NCI-H146 treated with DMSO at 0.1 percent for 48 hours (cell line): Measurements from ENCODE around the gene ABLIM2.

Experiments
- DNase-seq: peaks from one replicate; lab custom pipeline; 2025; ENCODE audit not compliant: unreplicated experiment; lab: John Stamatoyannopoulos, UW

The ABLIM2 gene

GRCh38 chr4:8194306-8195242 lies 36.0 kb upstream of the ABLIM2 start:
- no peak for DNase-seq

- no peak for DNase-seq
Observed at GRCh38 chr4:8192748-8193738, 34.4 kb upstream of the ABLIM2 start.

- DNase-seq, result no peak
Observed at GRCh38 chr4:8191136-8191747, 32.6 kb upstream of the ABLIM2 start.

GRCh38 chr4:8189551-8190466 lies 31.2 kb upstream of the ABLIM2 start:
- no peak for DNase-seq

- DNase-seq, result no peak
Observed at GRCh38 chr4:8188743-8189550, 30.3 kb upstream of the ABLIM2 start.

- no peak for DNase-seq
Observed at GRCh38 chr4:8188085-8188484, 29.5 kb upstream of the ABLIM2 start.

- DNase-seq, result no peak
Observed at GRCh38 chr4:8185930-8186329, 27.3 kb upstream of the ABLIM2 start.

GRCh38 chr4:8185295-8185694 lies 26.7 kb upstream of the ABLIM2 start:
- no peak for DNase-seq

GRCh38 chr4:8184061-8184460 lies 25.4 kb upstream of the ABLIM2 start:
- no peak for DNase-seq

GRCh38 chr4:8182858-8183725 lies 24.5 kb upstream of the ABLIM2 start:
- no peak for DNase-seq

GRCh38 chr4:8182294-8182693 lies 23.7 kb upstream of the ABLIM2 start:
- DNase-seq, result no peak

GRCh38 chr4:8181844-8182243 lies 23.2 kb upstream of the ABLIM2 start:
- DNase-seq, result no peak

GRCh38 chr4:8181119-8181518 lies 22.5 kb upstream of the ABLIM2 start:
- DNase-seq, result no peak

GRCh38 chr4:8180310-8181093 lies 21.9 kb upstream of the ABLIM2 start:
- no peak for DNase-seq

- no peak for DNase-seq
Observed at GRCh38 chr4:8179771-8180170, 21.2 kb upstream of the ABLIM2 start.

GRCh38 chr4:8179074-8179473 lies 20.5 kb upstream of the ABLIM2 start:
- no peak for DNase-seq

GRCh38 chr4:8177956-8178355 lies 19.3 kb upstream of the ABLIM2 start:
- no peak for DNase-seq

- DNase-seq, result no peak
Observed at GRCh38 chr4:8177552-8177951, 18.9 kb upstream of the ABLIM2 start.
